Mesendoderm (in vitro differentiated cells): ENCODE data around the gene STUM.
A peak's percentile ranks its signal among the peaks of the same experiment; 100 is the strongest.

Experiments used
- DNase-seq: peaks from one replicate; pipeline ENCODE4 v3.0.0; 2013
- H2AK5ac ChIP-seq: 2 replicates; pipeline ENCODE4 v1.6.1; 2013; ENCODE audit warnings: low read length, inconsistent platforms
- H2BK120ac ChIP-seq: 2 replicates; pipeline ENCODE4 v1.6.1; 2013; ENCODE audit warnings: low read depth, mild to moderate bottlenecking, low read length, moderate library complexity, mixed read lengths
- H2BK15ac ChIP-seq: replicated peaks from 2 replicates; pipeline ENCODE4 v1.6.1; 2013; ENCODE audit warnings: low read depth, mild to moderate bottlenecking, moderate library complexity
- H2BK5ac ChIP-seq: 2 replicates; pipeline ENCODE4 v1.6.1; 2013; ENCODE audit warnings: low read length, inconsistent platforms
- H3K18ac ChIP-seq: 2 replicates; pipeline ENCODE4 v1.6.1; 2013; ENCODE audit warnings: mild to moderate bottlenecking, low read length, mixed read lengths
- H3K23ac ChIP-seq: one replicate; pipeline ENCODE4 v1.6.1; 2013; ENCODE audit warnings: low read length
- H3K27ac ChIP-seq: 2 replicates; pipeline ENCODE4 v1.5.1; 2013; ENCODE audit warnings: low read depth, mild to moderate bottlenecking, inconsistent platforms, low read length, moderate library complexity
- H3K27me3 ChIP-seq: 2 replicates; pipeline ENCODE4 v1.6.1; 2013; ENCODE audit warnings: low read length, control low read depth, mild to moderate bottlenecking, inconsistent platforms; ENCODE audit not compliant: insufficient read depth, poor library complexity
- H3K36me3 ChIP-seq: 2 replicates; pipeline ENCODE4 v1.6.1; 2013; ENCODE audit warnings: low read length, inconsistent platforms; ENCODE audit not compliant: control insufficient read depth, insufficient read depth
- H3K4ac ChIP-seq: one replicate; pipeline ENCODE4 v1.6.1; 2013; ENCODE audit warnings: low read depth, mild to moderate bottlenecking, low read length, moderate library complexity
- H3K4me1 ChIP-seq: 2 replicates; pipeline ENCODE4 v1.6.1; 2013; ENCODE audit warnings: low read depth, low read length, inconsistent platforms; ENCODE audit not compliant: control insufficient read depth
- H3K4me2 ChIP-seq: 2 replicates; pipeline ENCODE4 v1.6.1; 2013; ENCODE audit warnings: low read length
- H3K4me3 ChIP-seq: 2 replicates; pipeline ENCODE4 v1.5.1; 2013; ENCODE audit warnings: mild to moderate bottlenecking, low read length
- H3K56ac ChIP-seq: one replicate; pipeline ENCODE4 v1.6.1; 2013; ENCODE audit warnings: low read length
- H3K79me1 ChIP-seq: 2 replicates; pipeline ENCODE4 v1.6.1; 2013; ENCODE audit warnings: low read length, inconsistent platforms
- H3K79me2 ChIP-seq: 2 replicates; pipeline ENCODE4 v1.6.1; 2013; ENCODE audit warnings: mild to moderate bottlenecking, low read length; ENCODE audit not compliant: control insufficient read depth, insufficient read depth
- H3K9ac ChIP-seq: 2 replicates; pipeline ENCODE4 v1.6.1; 2013; ENCODE audit warnings: low read length, inconsistent platforms
- H4K5ac ChIP-seq: one replicate; pipeline ENCODE4 v1.6.1; 2013; ENCODE audit warnings: low read length
- H4K8ac ChIP-seq: one replicate; pipeline ENCODE4 v1.6.1; 2013; ENCODE audit warnings: low read depth, mild to moderate bottlenecking, control low read depth, low read length, moderate library complexity
- WGBS: extraction: QIAGEN DNeasy Blood & Tissue Kit; methylation state at CpG from one replicate; pipeline ENCODE4 v1.1.7; 2013; ENCODE audit warnings: low lambda C conversion rate, missing lambda C conversion rate; ENCODE audit not compliant: insufficient coverage; ENCODE audit errors: extremely low coverage; 5-methylcytosine and 5-hydroxymethylcytosine counted together

The STUM gene

GRCh38 chr1:226575739-226576378 is 27.3 kb downstream of the STUM start:
- no peak for DNase-seq
- H4K5ac ChIP-seq, result no peak overlapping the region
- no peak overlapping the region for H2BK15ac ChIP-seq
- no peaks in the 10 kb centered on the region for H3K36me3 ChIP-seq
- no peak overlapping the region for H3K27ac ChIP-seq
- no peak overlapping the region for H3K4me2 ChIP-seq
- H3K4ac ChIP-seq, result no peak overlapping the region
- H3K79me1 ChIP-seq, result no peaks in the 10 kb centered on the region
- H3K27me3 ChIP-seq, result no peaks in the 10 kb centered on the region
- WGBS, result no CpG with 5 or more reads among the region's 9 CpGs
- H2BK5ac ChIP-seq, result no peak overlapping the region
- no peak overlapping the region for H3K4me3 ChIP-seq
- H3K56ac ChIP-seq, result no peak overlapping the region
- no peak overlapping the region for H2BK120ac ChIP-seq
- no peaks in the 10 kb centered on the region for H3K4me1 ChIP-seq
- no peak overlapping the region for H3K23ac ChIP-seq
- no peak overlapping the region for H2AK5ac ChIP-seq
- no peaks in the 10 kb centered on the region for H3K79me2 ChIP-seq
- H3K9ac ChIP-seq, result no peak overlapping the region
- H3K18ac ChIP-seq, result no peak overlapping the region
- no peak overlapping the region for H4K8ac ChIP-seq

- no peak overlapping the region for H2AK5ac ChIP-seq
- no peaks in the 10 kb centered on the region for H3K4me1 ChIP-seq
- H3K4me2 ChIP-seq, result no peak overlapping the region
- no peak overlapping the region for H2BK5ac ChIP-seq
- H3K56ac ChIP-seq, result no peak overlapping the region
- H4K8ac ChIP-seq, result no peak overlapping the region
- no peak overlapping the region for H3K18ac ChIP-seq
- H3K4me3 ChIP-seq, result no peak overlapping the region
- H3K4ac ChIP-seq, result no peak overlapping the region
- no peak for DNase-seq
- H3K23ac ChIP-seq, result no peak overlapping the region
- H3K27ac ChIP-seq, result no peak overlapping the region
- H3K79me1 ChIP-seq, result no peaks in the 10 kb centered on the region
- H4K5ac ChIP-seq, result no peak overlapping the region
- no CpG with 5 or more reads among the region's 3 CpGs for WGBS
- no peak overlapping the region for H3K9ac ChIP-seq
- no peak overlapping the region for H2BK15ac ChIP-seq
- H2BK120ac ChIP-seq, result no peak overlapping the region
- no peaks in the 10 kb centered on the region for H3K27me3 ChIP-seq
- H3K36me3 ChIP-seq, result no peaks in the 10 kb centered on the region
- H3K79me2 ChIP-seq, result no peaks in the 10 kb centered on the region
Measured at GRCh38 chr1:226576601-226577000, 28.0 kb downstream of the STUM start.

GRCh38 chr1:226577401-226578180 is 29.0 kb downstream of the STUM start:
- no peak overlapping the region for H3K4me2 ChIP-seq
- no peaks in the 10 kb centered on the region for H3K79me1 ChIP-seq
- H4K8ac ChIP-seq, result no peak overlapping the region
- no peak overlapping the region for H3K4me3 ChIP-seq
- no peak overlapping the region for H3K23ac ChIP-seq
- no peak overlapping the region for H2AK5ac ChIP-seq
- no peak overlapping the region for H2BK120ac ChIP-seq
- no peak overlapping the region for H2BK15ac ChIP-seq
- WGBS, result no CpG with 5 or more reads among the region's 15 CpGs
- H3K18ac ChIP-seq, result no peak overlapping the region
- no peak overlapping the region for H2BK5ac ChIP-seq
- H3K27me3 ChIP-seq, result no peaks in the 10 kb centered on the region
- DNase-seq, result no peak
- no peak overlapping the region for H3K56ac ChIP-seq
- no peaks in the 10 kb centered on the region for H3K36me3 ChIP-seq
- H3K4ac ChIP-seq, result no peak overlapping the region
- H3K79me2 ChIP-seq, result no peaks in the 10 kb centered on the region
- H3K27ac ChIP-seq, result no peak overlapping the region
- H4K5ac ChIP-seq, result no peak overlapping the region
- H3K4me1 ChIP-seq, result no peaks in the 10 kb centered on the region
- H3K9ac ChIP-seq, result no peak overlapping the region

- Histone ChIP-seq H2BK5ac (peak overlapping the region; percentile 87), H3K23ac (no peak overlapping the region), H4K5ac (no peak overlapping the region), H3K79me2 (no peaks in the 10 kb centered on the region), H3K4me1 (no peaks in the 10 kb centered on the region), H3K79me1 (no peaks in the 10 kb centered on the region), H3K56ac (peak overlapping the region; percentile 73), H3K27me3 (no peaks in the 10 kb centered on the region), H4K8ac (no peak overlapping the region), H3K4me3 (no peak overlapping the region), H3K4me2 (no peak overlapping the region), H3K9ac (no peak overlapping the region), H2AK5ac (no peak overlapping the region), H2BK120ac (no peak overlapping the region), H3K4ac (no peak overlapping the region), H3K18ac (no peak overlapping the region), H3K27ac (no peak overlapping the region), H2BK15ac (no peak overlapping the region), H3K36me3 (no peaks in the 10 kb centered on the region)
- peak; percentile 69 for DNase-seq
- no CpG with 5 or more reads among the region's 11 CpGs for WGBS
Measured at GRCh38 chr1:226578946-226579578, 30.5 kb downstream of the STUM start.

GRCh38 chr1:226579781-226580323 is 31.3 kb downstream of the STUM start:
- H3K36me3 ChIP-seq, result no peaks in the 10 kb centered on the region
- no peak overlapping the region for H3K18ac ChIP-seq
- H4K8ac ChIP-seq, result no peak overlapping the region
- H3K4me1 ChIP-seq, result no peaks in the 10 kb centered on the region
- WGBS, result no CpG with 5 or more reads among the region's 6 CpGs
- no peak overlapping the region for H2BK15ac ChIP-seq
- no peak overlapping the region for H3K27ac ChIP-seq
- no peak overlapping the region for H3K9ac ChIP-seq
- H3K4me2 ChIP-seq, result no peak overlapping the region
- no peak overlapping the region for H2AK5ac ChIP-seq
- peak; percentile 30 for DNase-seq
- no peaks in the 10 kb centered on the region for H3K79me2 ChIP-seq
- no peak overlapping the region for H3K56ac ChIP-seq
- H3K27me3 ChIP-seq, result no peaks in the 10 kb centered on the region
- no peak overlapping the region for H3K4me3 ChIP-seq
- no peaks in the 10 kb centered on the region for H3K79me1 ChIP-seq
- no peak overlapping the region for H3K4ac ChIP-seq
- H2BK5ac ChIP-seq, result no peak overlapping the region
- H3K23ac ChIP-seq, result no peak overlapping the region
- no peak overlapping the region for H2BK120ac ChIP-seq
- no peak overlapping the region for H4K5ac ChIP-seq
